ENCODE data around the gene AKAP10. TPM values are rescaled to one million over a fixed set of nuclear protein-coding genes. Genes with fewer than 3 reads are reported as not detected.
"Not testable (repeated sequence)": the region's sequence is repeated elsewhere in the genome, so short reads cannot be mapped to it uniquely, and the experiment has no call there.

AKAP10 gene
- total and polyA plus RNA-seq, 9 donors = 13.9 to 40.3 (median 28.9) TPM

- H3K27me3 ChIP-seq = no peaks in the 10 kb centered on the region
- H3K9me3 ChIP-seq = no peaks in the 10 kb centered on the region
- TF ChIP-seq EP300 (IDR thresholded peaks at IDR 0.05) = no peak
- DNase-seq = peak; percentile 44 to 74 (median 63)
- H3K4me1 ChIP-seq (ENCODE audit: insufficient read depth) = peaks cover 7% of the 10 kb centered on the region
- H3K4me3 ChIP-seq = no peak overlapping the region
- intact Hi-C loops (cut with DNase I) = no loop called here
- 56 to 69% (median 66%) methylated on average over 43 of the region's 43 CpGs for WGBS, 3 donors
- H3K27ac ChIP-seq = peak overlapping the region in 1 of 2 donors; percentile 19
- H3K36me3 ChIP-seq = no peaks in the 10 kb centered on the region
These were observed 2.5 kb upstream of the AKAP10 start for GRCh38 chr17:19979917-19980770.

DNA sequence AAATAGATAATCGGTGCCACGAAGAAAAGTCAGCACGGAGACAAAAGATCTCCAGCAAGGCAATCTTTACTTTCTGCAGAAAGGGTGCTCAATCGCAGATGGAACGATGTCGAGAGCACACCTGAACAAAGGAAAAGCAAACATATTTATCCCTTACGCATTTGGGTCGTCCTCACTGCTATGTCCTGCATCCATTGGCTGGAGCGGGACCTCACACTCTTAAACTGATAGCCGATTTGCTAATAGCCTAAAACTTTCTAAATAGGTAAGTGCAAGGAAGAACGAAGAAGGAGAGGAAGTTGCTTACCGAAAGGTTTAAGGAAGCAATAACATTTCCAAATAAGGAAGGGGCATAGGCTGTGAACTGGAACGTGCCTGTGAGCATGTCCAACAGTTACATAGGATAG lies 1.2 kb upstream of the AKAP10 start:
- intact Hi-C loops (cut with DNase I) = no loop called here
- no peak for TF ChIP-seq POLR2A (IDR thresholded peaks at IDR 0.05)
- Histone ChIP-seq H3K4me1 (ENCODE audit: insufficient read depth) (peaks cover 7% of the 10 kb centered on the region), H3K9me3 (no peaks in the 10 kb centered on the region), H3K27ac (no peak overlapping the region), H3K27me3 (no peaks in the 10 kb centered on the region), H3K4me3 (no peak overlapping the region), H3K36me3 (no peaks in the 10 kb centered on the region)
- no peak for DNase-seq
- 89 to 91% (median 90%) methylated on average over 13 of the region's 13 CpGs for WGBS, 3 donors

- no peak for DNase-seq
- peaks cover 7% of the 10 kb centered on the region for H3K4me1 ChIP-seq (ENCODE audit: insufficient read depth)
- H3K27ac ChIP-seq = peak overlapping the region; percentile 77 to 80
- peak overlapping the region; percentile 88 for H3K4me3 ChIP-seq
- intact Hi-C loops (cut with DNase I) = no loop called here
- no peaks in the 10 kb centered on the region for H3K36me3 ChIP-seq
- WGBS, 3 donors = 15 to 24% (median 18%) methylated on average over 22 of the region's 22 CpGs
- H3K27me3 ChIP-seq = no peaks in the 10 kb centered on the region
- TF ChIP-seq CTCF (IDR thresholded peaks at IDR 0.05) = no peak
- TF ChIP-seq EP300 (IDR thresholded peaks at IDR 0.05) = no peak
- TF ChIP-seq POLR2A (IDR thresholded peaks at IDR 0.05) = no peak
- H3K9me3 ChIP-seq = no peaks in the 10 kb centered on the region
These were observed 678 bp upstream of the AKAP10 start for GRCh38 chr17:19978209-19978802.

- Histone ChIP-seq H3K4me3 (no peak overlapping the region), H3K27ac (no peak overlapping the region), H3K36me3 (no peaks in the 10 kb centered on the region), H3K4me1 (ENCODE audit: insufficient read depth) (peaks cover 7% of the 10 kb centered on the region), H3K9me3 (no peaks in the 10 kb centered on the region), H3K27me3 (no peaks in the 10 kb centered on the region)
- DNase-seq = no peak
- intact Hi-C loops (cut with DNase I) = no loop called here
- WGBS, 3 donors = 71 to 77% (median 73%) methylated on average over 3 of the region's 3 CpGs
- TF ChIP-seq EP300 (IDR thresholded peaks at IDR 0.05) (no peak), POLR2A (IDR thresholded peaks at IDR 0.05) (no peak)
These were observed 2.0 kb downstream of the AKAP10 start for GRCh38 chr17:19975601-19976000.

- peaks cover 4% of the 10 kb centered on the region for H3K4me1 ChIP-seq (ENCODE audit: insufficient read depth)
- no peaks in the 10 kb centered on the region for H3K9me3 ChIP-seq
- 30 to 50% (median 40%) methylated on average over 2 of the region's 2 CpGs for WGBS, 3 donors
- no peak overlapping the region for H3K4me3 ChIP-seq
- no peak overlapping the region for H3K27ac ChIP-seq
- H3K27me3 ChIP-seq = no peaks in the 10 kb centered on the region
- no peak for TF ChIP-seq EP300 (IDR thresholded peaks at IDR 0.05)
- TF ChIP-seq CTCF (IDR thresholded peaks at IDR 0.05) = no peak
- TF ChIP-seq POLR2A (IDR thresholded peaks at IDR 0.05) = no peak
- DNase-seq = no peak
- no peaks in the 10 kb centered on the region for H3K36me3 ChIP-seq
- intact Hi-C loops (cut with DNase I) = no loop called here
These were observed 4.5 kb downstream of the AKAP10 start for GRCh38 chr17:19973156-19973555.

DNA sequence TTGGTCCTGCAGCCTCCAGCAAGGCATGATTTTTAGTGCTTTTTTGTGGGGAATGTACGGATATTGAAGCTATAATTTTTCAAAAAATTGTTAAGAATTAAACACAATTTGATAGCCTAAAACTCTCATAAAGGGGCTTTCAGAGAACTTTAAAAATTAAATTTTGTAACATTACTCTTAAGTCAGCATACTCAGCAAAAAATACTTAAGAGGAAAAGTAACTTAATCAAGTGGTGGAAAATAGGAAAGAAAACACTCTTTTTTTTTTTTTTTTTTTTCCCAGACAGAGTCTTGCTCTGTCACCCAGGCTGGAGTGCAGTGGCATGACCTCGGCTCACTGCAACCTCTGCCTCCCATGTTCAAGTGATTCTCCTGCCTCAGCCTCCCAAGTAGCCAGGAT lies 14.7 kb downstream of the AKAP10 start:
- H3K36me3 ChIP-seq; H3K27me3 ChIP-seq; H3K4me1 ChIP-seq (ENCODE audit: insufficient read depth); DNase-seq; intact Hi-C loops (cut with DNase I); H3K9me3 ChIP-seq; H3K4me3 ChIP-seq; H3K27ac ChIP-seq: not testable (repeated sequence)
- WGBS, 3 donors = 69 to 95% (median 95%) methylated on average over 2 of the region's 2 CpGs
